ENCODE results near the gene TRPM3. TPM values are rescaled to one million over a fixed set of nuclear protein-coding genes. Genes with fewer than 3 reads are reported as not detected.

TRPM3 gene
- total RNA-seq, 4 donors from 2014 or later: 0.07 to 0.66 TPM; not detected in 2

MicroRNAs within 50 kb of the gene (microRNA counts, 767-probe panel; counts per million panel counts)
- 356 to 448 counts per million in 2 donors for microRNA hsa-miR-204-5p

Small RNA genes lying within 50 kb of the gene (microRNA-seq; reads per million reads assigned to microRNA genes)
- gene MIR204 (ENCODE audit: borderline replicate concordance in 2 of 2): 20.5 to 46.1 reads per million in 2 donors

All from gastrocnemius medialis (tissue), 4 donors.